Kidney capillary endothelial cell (primary cell): ENCODE data around the gene AP3S1.

ENCODE experiments used
- DNase-seq: peaks from one replicate; pipeline ENCODE4 v3.0.0-alpha.2; 2018; ENCODE audit warnings: low spot score

The AP3S1 gene

GRCh38 chr5:115940080-115940810 lies 98.5 kb downstream of the AP3S1 start:
- no peak for DNase-seq

GRCh38 chr5:115941051-115941675 lies 99.4 kb downstream of the AP3S1 start:
- DNase-seq: no peak

DNA sequence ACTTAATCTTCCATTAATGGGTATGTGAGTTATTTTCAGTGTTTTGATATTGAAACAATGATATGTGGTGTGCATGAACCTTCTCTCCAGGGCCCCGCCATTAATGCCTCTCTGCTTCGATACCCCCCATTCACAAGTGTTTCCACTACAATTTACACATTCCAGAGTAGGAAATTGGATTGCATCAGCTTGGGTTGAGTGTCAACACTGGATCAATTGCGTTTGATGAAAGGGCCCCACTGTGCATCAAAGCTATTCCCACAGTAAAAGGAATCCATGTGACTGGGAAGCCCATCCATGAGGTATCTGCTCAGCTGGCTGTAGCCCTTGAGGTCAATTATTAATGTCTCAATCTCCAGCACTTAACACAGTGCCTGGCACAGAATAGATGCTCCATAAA lies 102.8 kb downstream of the AP3S1 start:
- DNase-seq: no peak

DNA sequence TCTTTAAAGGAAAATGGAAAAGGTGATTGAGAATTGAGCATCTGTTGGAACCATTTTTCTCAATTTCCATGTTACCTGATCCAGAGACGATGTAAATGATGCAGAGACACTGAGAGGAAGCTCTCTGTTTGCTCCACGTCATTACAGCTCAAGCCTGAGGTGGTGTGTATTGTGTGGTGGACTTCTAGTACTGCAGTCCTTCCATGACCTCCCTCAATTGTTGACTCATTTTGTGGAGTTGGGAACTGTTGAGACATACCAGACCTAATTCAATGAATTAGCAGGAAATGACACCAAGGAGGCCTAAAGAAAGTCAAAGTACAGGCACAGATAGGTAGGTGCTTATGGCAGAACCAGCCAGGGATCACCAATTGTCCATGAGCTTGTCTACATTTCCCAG lies 104.9 kb downstream of the AP3S1 start:
- DNase-seq: no peak

GRCh38 chr5:115947260-115947659 lies 105.5 kb downstream of the AP3S1 start:
- DNase-seq: no peak

DNA sequence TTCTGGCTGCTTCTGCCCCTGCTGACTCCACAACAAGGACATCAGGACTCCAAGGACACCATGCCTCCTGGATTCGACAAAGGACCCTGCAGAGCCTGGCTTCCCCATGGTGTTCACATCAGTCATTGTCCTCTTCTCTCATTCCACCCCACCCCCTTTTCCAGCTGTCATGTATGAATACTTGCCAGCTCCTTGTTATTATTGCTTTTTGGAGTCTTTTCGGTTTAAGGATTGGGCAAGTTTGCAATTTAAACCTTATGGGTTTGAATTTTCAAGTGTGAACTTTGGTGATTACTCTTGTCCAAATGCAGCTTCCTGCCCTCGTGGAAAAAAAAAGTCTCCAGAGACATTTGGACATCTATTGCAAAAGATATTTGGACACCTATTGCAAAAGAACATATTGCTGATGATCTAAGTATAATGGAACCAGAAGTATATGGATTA lies 106.4 kb downstream of the AP3S1 start:
- no peak for DNase-seq

GRCh38 chr5:115949096-115949495 lies 107.4 kb downstream of the AP3S1 start:
- no peak for DNase-seq

DNA sequence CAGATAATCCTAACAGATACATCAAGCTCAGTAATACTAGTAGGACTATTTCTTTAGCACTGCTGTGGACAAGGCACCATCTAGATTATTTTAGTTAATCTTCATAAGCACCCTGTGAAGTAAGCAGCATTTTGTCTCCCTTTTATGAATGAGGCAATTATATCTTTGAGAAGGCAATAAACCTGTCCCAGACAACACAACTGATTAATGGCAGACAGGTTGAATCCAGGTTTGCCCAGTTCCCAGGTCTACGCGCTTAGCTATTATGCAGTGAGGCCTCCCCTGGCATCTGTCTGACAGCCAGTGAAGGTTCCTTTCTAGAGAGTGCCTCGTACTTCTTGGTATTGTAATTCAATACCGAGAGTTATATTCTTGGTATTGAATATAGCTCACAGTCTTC lies 110.9 kb downstream of the AP3S1 start:
- DNase-seq: no peak

DNA sequence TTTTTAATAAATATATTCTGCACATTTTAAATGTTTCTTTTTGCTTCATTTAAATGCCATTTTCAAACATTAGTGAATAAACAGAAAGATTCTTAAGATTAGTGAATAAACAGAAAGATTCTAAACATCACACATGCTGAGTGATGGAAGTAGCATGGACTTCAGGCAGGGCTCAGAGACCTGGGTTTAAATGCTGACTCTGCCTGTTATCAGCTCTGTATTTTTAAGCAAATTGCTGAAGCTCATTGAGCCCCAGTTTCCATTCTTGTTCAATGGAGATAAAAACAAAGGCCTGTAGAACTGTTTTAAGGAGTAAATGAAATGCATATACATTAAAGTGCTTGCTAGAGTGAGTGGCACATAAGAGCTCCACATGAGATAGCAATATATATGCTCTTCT lies 112.4 kb downstream of the AP3S1 start:
- DNase-seq: no peak

DNA sequence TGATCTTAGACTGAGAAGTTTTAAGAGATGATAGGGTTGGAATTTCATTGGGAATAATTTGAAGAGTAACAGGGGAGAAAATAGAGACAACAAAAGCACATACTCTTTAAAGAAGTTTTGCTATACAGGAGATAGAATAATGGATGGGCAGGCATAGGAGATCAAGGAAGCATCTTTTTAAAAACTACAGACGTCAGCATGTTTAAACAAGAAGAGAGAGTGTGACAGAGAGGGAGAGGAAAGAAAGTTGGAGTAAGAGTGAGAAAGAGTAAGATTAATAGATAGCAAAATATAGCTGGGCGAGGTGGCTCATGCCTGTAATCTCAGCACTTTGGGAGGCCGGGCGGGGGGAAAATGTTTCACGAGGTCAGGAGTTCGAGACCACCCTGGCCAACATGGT lies 115.2 kb downstream of the AP3S1 start:
- DNase-seq: no peak

DNA sequence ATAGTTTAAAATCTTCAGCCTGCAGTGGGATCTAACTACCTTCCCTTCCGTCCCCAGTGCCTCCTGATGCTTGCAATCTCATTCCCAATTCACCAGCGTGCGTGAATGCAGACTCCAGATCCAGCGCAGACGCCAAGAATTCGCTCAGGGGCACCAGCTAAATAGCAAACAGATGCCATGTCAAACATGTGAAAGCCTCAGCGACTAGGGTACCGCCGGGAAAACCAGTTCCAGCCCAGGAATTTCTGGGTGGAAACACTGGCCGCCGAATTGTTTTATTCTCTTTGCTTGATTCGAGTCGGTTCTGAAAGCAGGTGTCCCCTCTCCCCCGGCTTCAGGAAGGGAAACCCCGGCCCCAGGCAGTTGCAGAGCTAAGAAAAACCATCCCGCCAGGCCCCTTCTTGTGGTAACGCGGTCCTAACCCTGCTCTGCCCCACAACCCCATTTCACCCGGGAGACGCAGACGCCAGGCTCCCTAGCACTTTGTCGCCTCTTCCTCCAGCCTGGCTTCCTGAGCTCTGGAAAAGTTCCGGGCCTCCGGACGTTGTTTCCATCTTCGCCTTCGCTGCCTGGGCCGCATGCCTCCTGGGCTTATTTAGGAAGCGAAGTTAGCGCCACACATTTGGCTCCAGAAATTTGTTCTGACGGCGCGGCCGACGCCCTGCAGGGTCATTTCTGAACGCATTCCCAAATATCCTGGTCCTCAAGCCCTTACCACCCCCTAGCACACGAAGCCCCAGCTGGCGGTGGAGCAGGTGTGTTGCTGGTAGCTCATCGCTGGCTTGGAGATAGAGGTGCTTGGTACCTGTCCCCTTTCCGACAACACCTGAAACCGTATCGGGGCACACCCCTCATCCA lies 119.9 kb downstream of the AP3S1 start:
- DNase-seq: no peak

DNA sequence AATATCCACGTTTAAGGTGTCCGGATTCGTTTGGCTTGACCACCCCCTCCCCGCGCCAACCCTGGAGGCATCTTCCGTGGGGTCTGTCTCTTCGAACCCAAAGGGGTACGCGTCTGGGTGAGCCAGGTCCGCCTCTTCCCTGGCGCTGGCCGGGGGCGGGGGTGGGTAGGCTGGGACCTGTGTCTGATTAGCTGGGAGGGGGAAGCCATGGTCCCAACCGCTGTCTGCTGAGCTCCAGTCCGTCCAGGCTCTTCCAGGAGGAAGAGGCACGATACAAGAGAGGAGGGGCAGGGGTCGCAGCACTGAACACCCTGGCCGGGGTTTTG lies 120.5 kb downstream of the AP3S1 start, which contains the start of gene LVRN:
LVRN (plus strand) TSS at position 237 of the 326 bp plus-strand sequence. CDS start 143 bp downstream, outside the sequence.
- no peak for DNase-seq

GRCh38 chr5:115962565-115963402 lies 121.0 kb downstream of the AP3S1 start:
- peak; percentile 11 for DNase-seq

GRCh38 chr5:115963566-115963965 lies 121.8 kb downstream of the AP3S1 start:
- DNase-seq: no peak
